K562 (cell line): ENCODE measurements around the gene ALDH1A2.

Experiments
- PRDM10 ChIP-seq: fragments of 450-650 bp; IDR thresholded peaks from 2 replicates; pipeline ENCODE4 v1.6.1; 2018; ENCODE audit not compliant: partially characterized antibody
- RNF2 ChIP-seq: sonication (generic); IDR thresholded peaks from 2 replicates; pipeline ENCODE4 v1.6.1; 2016

DNA sequence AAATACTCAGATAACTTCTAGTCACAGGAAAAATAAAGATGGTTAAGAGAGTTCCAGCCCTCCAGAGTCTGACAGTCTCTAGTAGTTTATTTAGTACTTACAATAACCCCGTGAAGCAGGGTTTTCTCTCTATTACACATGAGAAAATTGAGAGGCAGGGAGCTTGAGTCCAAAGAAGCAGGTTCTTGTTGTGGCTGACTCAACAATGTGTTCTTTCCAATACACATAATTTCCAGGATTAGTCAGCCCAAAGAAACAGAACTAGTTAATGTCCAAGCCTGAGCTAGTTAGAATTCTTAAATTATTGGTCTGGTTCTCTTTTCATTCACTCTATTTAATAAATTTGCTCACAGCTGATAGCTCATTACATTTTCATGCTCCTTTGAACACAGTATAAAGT is 49.9 kb downstream of the ALDH1A2 start:
- no peak for TF ChIP-seq RNF2
- no peak for TF ChIP-seq PRDM10
